Glomerular visceral epithelial cell (primary cell): Measurements from ENCODE around the gene DCAF4L1.

Source experiments
- DNase-seq: peaks from one replicate; pipeline ENCODE4 v3.0.0-alpha.2; 2016; ENCODE audit errors: extremely low spot score

DCAF4L1 gene

DNA sequence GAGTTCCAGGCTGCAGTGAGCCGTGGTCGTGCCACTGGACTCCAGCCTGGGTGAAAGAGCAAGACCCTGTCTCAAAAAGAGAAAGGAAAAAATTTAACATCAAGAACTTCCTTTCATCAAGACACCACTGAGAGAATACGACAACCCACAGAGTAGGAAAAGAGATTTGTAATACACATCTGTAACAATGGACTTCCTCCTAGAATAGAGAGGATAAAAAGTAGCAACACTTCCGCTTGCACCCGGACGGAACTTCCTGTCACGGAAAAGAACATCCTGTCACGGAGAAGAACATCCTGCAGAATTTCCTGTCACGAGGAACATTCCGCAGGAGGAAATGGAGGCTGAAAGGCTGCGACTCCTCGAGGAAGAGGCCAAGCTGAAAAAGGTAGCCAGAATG lies at the start of gene DCAF4L1:
Gene DCAF4L1, plus strand, starts transcription at position 301 of the 400 bp plus-strand sequence. Its CDS starts 37 bp downstream, at position 338.
- DNase-seq: no peak

- no peak for DNase-seq
Measured at GRCh38 chr4:41932988-41933387, 48.6 kb upstream of the DCAF4L1 start.

DNA sequence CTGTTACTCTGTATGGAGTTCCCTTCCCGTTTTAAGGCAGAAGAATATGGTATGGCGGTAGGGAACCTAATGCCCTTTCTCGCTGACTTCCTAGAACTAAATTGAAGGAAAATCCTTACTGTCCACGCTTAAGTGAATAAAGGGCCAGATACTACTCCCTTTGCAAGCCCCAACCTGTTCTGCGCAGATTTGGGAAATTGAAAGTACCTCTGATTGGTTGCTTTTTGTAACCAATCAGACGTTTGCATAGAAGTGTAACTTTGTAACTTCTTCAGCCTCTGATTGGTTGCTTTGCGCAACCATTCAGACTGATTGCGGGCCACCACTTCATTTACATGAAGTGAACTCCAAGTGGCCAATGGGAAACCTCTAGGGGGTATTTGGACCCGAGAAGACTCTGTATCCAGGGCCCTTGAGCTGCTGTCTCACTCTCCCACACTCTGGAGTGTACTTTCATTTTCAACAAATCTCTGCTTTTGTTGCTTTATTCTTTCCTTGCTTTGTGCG lies 47.5 kb upstream of the DCAF4L1 start:
- no peak for DNase-seq

GRCh38 chr4:41934514-41934900 lies 47.0 kb upstream of the DCAF4L1 start:
- DNase-seq: no peak

DNA sequence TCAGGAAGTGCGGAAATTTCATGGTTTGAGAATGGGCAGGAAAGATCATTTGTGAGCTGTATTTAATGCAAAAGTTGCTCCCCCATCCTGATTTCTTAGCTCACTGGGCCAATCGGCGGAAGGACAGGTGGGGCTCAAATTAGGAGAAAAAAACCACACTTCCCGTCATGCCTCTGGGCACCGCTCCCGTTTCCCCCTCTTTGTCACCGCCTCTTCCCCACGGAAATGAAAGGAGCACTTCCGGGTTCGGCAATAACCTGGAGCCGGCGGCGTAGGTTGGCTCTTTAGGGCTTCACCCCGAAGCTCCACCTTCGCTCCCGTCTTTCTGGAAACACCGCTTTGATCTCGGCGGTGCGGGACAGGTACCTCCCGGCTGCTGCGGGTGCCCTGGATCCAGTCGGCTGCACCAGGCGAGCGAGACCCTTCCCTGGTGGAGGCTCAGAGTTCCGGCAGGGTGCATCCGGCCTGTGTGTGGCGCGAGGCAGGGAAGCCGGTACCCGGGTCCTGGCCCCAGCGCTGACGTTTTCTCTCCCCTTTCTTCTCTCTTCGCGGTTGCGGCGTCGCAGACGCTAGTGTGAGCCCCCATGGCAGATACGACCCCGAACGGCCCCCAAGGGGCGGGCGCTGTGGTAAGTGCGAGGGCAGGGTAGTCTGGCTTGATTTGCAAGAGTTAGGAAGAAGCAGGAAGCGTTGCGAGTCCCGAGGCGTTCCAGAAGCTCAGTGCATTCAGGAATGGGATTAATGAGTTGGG lies 46.5 kb upstream of the DCAF4L1 start, which contains the start of gene TMEM33:
Gene TMEM33, plus strand, starts transcription at position 529 of the 751 bp plus-strand sequence. Its CDS starts 56 bp downstream, at position 585.
- DNase-seq: peak; percentile 86

- DNase-seq: no peak
Measured at GRCh38 chr4:41935652-41936021, 45.9 kb upstream of the DCAF4L1 start.

DNA sequence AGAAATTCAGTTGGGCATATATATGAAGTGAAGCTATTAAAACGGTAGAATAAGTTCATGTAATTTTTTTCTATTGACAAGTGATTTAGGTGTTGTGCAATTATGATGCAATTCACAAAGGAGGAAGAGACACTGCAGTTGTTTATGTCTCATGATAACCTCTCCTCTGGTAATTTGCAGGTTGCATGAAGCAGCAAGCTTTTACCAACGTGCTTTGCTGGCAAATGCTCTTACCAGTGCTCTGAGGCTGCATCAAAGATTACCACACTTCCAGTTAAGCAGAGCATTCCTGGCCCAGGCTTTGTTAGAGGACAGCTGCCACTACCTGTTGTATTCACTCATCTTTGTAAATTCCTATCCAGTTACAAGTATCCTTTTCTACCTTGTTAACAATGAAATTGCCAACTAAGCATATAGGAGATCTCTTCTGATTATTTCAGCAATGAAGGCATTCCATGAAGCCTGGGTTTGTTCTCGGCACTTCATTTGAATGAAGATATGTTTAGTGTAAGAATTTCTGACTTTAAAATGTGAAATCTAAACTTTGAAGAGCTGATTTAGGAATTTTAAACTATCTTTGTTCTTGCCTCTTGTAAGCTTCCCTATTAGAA lies 42.4 kb upstream of the DCAF4L1 start:
- no peak for DNase-seq

- no peak for DNase-seq
Measured at GRCh38 chr4:41940834-41941233, 40.7 kb upstream of the DCAF4L1 start.

GRCh38 chr4:41943506-41943905 lies 38.0 kb upstream of the DCAF4L1 start:
- no peak for DNase-seq

- DNase-seq: no peak
Measured at GRCh38 chr4:41944089-41944488, 37.5 kb upstream of the DCAF4L1 start.

DNA sequence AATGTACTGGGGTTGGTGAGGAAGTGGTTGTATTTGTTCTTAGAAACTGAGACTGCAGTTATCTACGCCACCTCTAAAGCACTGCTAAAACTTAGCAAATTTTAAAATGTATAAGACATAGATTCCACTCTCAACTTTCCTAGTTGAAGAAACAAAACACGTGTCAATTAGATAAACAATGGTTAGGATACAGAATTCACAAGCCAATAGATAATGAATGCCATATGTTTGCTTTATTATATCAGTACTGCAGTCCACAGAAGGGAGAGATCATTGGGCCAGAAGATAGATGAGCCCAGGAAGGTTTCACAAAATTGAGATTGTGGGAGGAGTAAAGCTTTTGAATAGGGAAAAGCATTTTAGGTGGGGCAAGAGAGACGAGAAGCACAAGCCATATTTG lies 32.0 kb upstream of the DCAF4L1 start:
- no peak for DNase-seq

- peak; percentile 24 for DNase-seq
Measured at GRCh38 chr4:41957634-41958033, 23.9 kb upstream of the DCAF4L1 start.

- DNase-seq: peak; percentile 8
Measured at GRCh38 chr4:41963105-41963504, 18.5 kb upstream of the DCAF4L1 start.

DNA sequence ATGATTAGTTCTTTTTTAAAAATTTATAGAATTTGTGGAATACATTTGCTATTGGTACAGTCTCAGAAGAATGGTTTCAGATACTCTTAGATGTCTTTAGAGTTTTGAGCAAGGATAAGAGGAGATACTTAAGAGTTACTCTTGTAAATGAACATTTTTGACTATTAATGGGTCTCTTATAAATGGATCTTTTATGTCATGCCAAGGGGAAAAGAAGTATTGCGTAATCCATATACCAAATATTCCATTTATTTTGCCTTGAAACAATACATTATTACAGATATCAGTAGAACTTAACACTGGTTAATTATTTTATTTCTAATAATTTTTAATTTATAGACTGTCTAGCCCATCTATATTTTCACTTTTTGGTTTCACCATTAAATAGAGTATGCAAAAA lies 17.2 kb upstream of the DCAF4L1 start:
- no peak for DNase-seq

GRCh38 chr4:41967392-41967791 lies 14.2 kb upstream of the DCAF4L1 start:
- no peak for DNase-seq

DNA sequence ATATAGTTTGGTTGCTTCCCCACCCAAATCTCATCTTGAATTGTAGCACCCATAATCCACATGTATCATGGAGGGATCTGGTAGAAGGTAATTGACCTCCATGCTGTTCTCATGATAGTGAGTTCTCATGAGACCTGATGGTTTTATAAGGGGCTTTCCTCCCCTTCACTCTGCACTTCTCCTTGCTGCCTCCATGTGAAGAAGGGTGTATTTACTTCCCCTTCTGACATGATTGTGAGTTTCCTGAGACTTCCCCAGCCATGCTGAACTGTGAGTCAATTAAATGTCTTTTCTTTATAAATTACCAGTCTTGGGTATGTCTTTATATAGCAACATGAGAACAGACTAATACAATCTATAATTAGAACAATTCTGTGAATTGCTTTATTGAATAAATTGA lies 11.9 kb upstream of the DCAF4L1 start:
- DNase-seq: no peak

DNA sequence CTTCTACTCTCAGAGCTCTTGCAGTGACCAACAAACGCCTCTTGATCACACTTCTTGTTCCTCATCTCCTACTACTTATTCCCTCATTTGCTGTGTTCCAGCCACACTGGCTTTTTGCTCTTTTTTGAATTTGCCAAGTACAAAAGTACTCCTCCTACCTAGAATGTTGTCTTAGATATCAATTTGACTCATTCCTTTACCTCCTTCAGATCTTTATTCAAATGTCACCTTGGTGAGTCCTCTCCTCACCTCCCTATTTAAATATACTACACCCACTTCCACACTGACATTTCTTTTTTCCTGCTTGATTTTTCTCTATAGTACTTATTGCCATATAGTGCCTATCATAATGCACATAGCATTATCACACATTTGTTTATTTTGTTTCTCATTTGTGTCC lies 6.2 kb upstream of the DCAF4L1 start:
- no peak for DNase-seq

- no peak for DNase-seq
Measured at GRCh38 chr4:41976775-41977516, 4.6 kb upstream of the DCAF4L1 start.

- peak; percentile 12 for DNase-seq
Measured at GRCh38 chr4:41977709-41978108, 3.8 kb upstream of the DCAF4L1 start.

DNA sequence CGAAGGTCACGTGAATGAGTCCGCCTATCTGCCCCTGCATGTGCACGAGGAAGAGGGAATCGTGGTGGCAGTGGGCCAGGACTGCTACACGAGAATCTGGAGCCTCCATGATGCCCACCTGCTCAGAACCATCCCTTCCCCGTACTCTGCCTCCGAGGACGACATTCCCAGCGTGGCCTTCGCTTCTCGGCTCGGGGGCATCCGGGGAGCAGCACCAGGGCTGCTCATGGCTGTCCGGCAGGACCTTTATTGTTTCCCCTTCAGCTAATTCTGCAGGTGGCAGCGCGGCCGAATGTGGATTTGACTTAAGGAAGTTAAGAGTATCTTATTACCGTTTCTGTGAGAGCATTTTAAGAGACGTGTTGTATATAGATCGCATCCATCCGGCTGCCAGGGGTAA lies 1.2 kb downstream of the DCAF4L1 start:
- no peak for DNase-seq

DNA sequence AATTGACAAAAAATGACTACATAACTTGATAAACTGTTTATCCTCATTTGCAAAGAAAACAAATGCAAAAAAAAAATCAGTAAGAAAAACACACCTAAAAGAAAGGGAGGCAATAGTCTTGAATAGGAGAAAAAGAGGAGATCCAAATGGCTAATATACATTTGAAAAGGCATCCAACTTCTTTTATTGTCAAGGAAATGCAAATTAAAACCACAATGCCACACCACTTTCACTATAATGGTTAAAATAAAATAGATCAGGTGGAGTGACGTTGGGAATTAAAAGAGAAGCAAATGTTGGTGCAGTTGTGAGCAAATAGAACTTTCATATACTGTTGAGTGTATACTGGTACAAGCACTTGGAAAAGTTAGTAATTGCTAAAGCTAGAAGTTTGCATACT lies 3.6 kb downstream of the DCAF4L1 start:
- no peak for DNase-seq

DNA sequence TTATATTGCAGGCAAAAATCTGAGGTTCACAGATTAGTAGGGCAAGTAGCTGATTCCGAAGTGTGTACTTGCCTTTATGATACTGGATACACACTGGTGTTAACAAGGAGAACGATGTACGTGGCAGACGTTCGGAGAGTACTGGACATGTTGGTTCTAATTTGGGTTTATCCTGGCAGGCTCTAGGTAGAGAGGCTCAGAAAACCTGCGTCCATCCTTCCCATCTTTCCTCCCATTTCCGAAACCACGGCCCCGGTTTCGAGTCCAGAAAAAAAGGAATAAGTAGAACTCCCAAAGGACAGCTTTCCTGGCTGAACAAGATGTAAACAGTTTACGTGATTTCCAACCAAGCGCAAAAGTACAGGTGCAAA lies 8.4 kb downstream of the DCAF4L1 start:
- no peak for DNase-seq
